T-cell (primary cell): ENCODE measurements around the gene TMEM151B. TPM values are rescaled to one million over a fixed set of nuclear protein-coding genes. Genes with fewer than 3 reads are reported as not detected.

Experiments
- ATAC-seq, 4 experiments: fragments of 200-7000 bp in 3 of 4; fragments of 150-1000 bp in 1 of 4; cut with Tn5 transposase; replicated peaks in 1 of 4; 1 replicate in 3 of 4; 2 replicates in 1 of 4; pipeline ENCODE4 v1.10.0; 2021; ENCODE audit warnings: moderate library complexity in 3 of 4, mild to moderate bottlenecking in 2 of 4, moderate number of reproducible peaks in 1 of 4
- CTCF ChIA-PET, 2 donors: fragments of 300-600 bp; sonication (Branson Sonifier 250); formaldehyde crosslinking; loops; one replicate each; lab custom pipeline; 2022; ENCODE audit warnings: antibody characterized with exemption in 2 of 2; lab: Charles Lee
- POLR2A ChIA-PET, 2 donors: fragments of 300-600 bp; sonication (Branson Sonifier 250); formaldehyde crosslinking; loops; one replicate each; lab custom pipeline; 2022; ENCODE audit warnings: antibody characterized with exemption in 2 of 2; lab: Charles Lee
- DNase-seq, 35 experiments: peaks; one replicate each; pipeline versions ENCODE4 v3.0.0 to v3.0.0-alpha.2; 2013 to 2023
- H3K27ac ChIP-seq: one replicate; pipeline ENCODE4 v1.5.1; 2013; ENCODE audit warnings: low read length
- H3K27me3 ChIP-seq, 2 experiments: replicated peaks in 1 of 2; 1 replicate in 1 of 2; 2 replicates in 1 of 2; pipeline versions ENCODE4 v1.6.1 to v1.7.0; 2013; ENCODE audit warnings: low read length in 1 of 2, mixed read lengths in 1 of 2; ENCODE audit not compliant: control insufficient read depth in 2 of 2, insufficient read depth in 2 of 2; ENCODE audit errors: extremely low read depth in 1 of 2
- H3K36me3 ChIP-seq, 2 donors: 1 replicate in 1 of 2; 2 replicates in 1 of 2; pipeline versions ENCODE4 v1.6.1 to v1.7.0; 2013; ENCODE audit warnings: low read length in 1 of 2; ENCODE audit not compliant: control insufficient read depth in 2 of 2, insufficient read depth in 1 of 2; ENCODE audit errors: extremely low read depth in 1 of 2
- H3K4me1 ChIP-seq, 2 experiments: 1 replicate in 1 of 2; 2 replicates in 1 of 2; pipeline versions ENCODE4 v1.6.1 to v1.7.0; 2013; ENCODE audit warnings: low read length in 2 of 2, mixed read lengths in 1 of 2; ENCODE audit not compliant: insufficient read depth in 2 of 2, control insufficient read depth in 1 of 2; ENCODE audit errors: extremely low read depth in 1 of 2
- H3K4me3 ChIP-seq, 2 donors: 1 replicate in 1 of 2; 2 replicates in 1 of 2; pipeline versions ENCODE4 v1.5.1 to v1.7.0; 2013; ENCODE audit warnings: mild to moderate bottlenecking in 2 of 2, low read length in 1 of 2, moderate library complexity in 1 of 2; ENCODE audit not compliant: control insufficient read depth in 1 of 2; ENCODE audit errors: extremely low read depth in 1 of 2
- H3K9me3 ChIP-seq: 2 replicates; pipeline ENCODE4 v1.7.0; 2013
- H3K27ac Mint-ChIP-seq, 2 donors: one replicate each; pipeline ENCODE4 v1.8.0; 2020 to 2021; ENCODE audit warnings: mild to moderate bottlenecking in 2 of 2, mixed read lengths in 2 of 2
- H3K27me3 Mint-ChIP-seq, 2 donors: one replicate each; pipeline ENCODE4 v1.8.0; 2021 to 2022; ENCODE audit warnings: mixed read lengths in 2 of 2
- H3K36me3 Mint-ChIP-seq: one replicate; pipeline ENCODE4 v1.8.0; 2021; ENCODE audit warnings: mixed read lengths
- H3K4me1 Mint-ChIP-seq, 3 donors: one replicate each; pipeline ENCODE4 v1.8.0; 2020 to 2022; ENCODE audit warnings: mixed read lengths in 3 of 3, mild to moderate bottlenecking in 1 of 3
- H3K4me3 Mint-ChIP-seq, 3 donors: one replicate each; pipeline ENCODE4 v1.8.0; 2020 to 2022; ENCODE audit warnings: mild to moderate bottlenecking in 3 of 3, mixed read lengths in 3 of 3, moderate library complexity in 3 of 3
- H3K9me3 Mint-ChIP-seq, 3 donors: one replicate each; pipeline ENCODE4 v1.8.0; 2020 to 2022; ENCODE audit warnings: mixed read lengths in 3 of 3
- WGBS: methylation state at CpG from one replicate; pipeline ENCODE4 v1.1.5; 2013; ENCODE audit warnings: missing lambda C conversion rate; ENCODE audit not compliant: insufficient coverage; 5-methylcytosine and 5-hydroxymethylcytosine counted together
- total RNA-seq, 35 experiments: library from RNA in 6 of 35; stranded (reverse) in 6 of 35; fragments of 120-200 nt in 1 of 35; gene quantifications; one replicate each; pipeline versions ENCODE4 v1.2.1 to v1.2.4 and lab custom pipeline; 2013 to 2026

The TMEM151B gene
- total RNA-seq, 5 donors from 2014 or later (not counting 1 experiment from before 2014, with no cell fraction given) = 0.13 to 0.18 (median 0.14) TPM; not detected in 2

- H3K27ac ChIP-seq = peak overlapping the region; percentile 95
- Mint-ChIP-seq H3K27me3 (no peaks in the 10 kb centered on the region), H3K27ac (peak overlapping the region; percentile 63 to 99), H3K4me1 (peaks cover 32 to 42% (median 36%) of the 10 kb centered on the region in 3 donors), H3K4me3 (peak overlapping the region; percentile 94 to 99 (median 98)), H3K9me3 (no peaks in the 10 kb centered on the region), H3K36me3 (peaks cover 23% of the 10 kb centered on the region)
- H3K4me1 ChIP-seq = peaks cover 9 to 26% of the 10 kb centered on the region in 2 experiments
- ATAC-seq (no peak), DNase-seq (no peak)
- 91% methylated on average over 5 of the region's 12 CpGs for WGBS
- ChIA-PET CTCF (interaction anchor here (0.6 to 2.4 kb wide), 4 partner anchors 11 to 380 kb away, joined by 3 to 9 read pairs (median 6); partner anchors contain the start of genes SLC29A1 (in 1 of the 2) and SLC35B2 (in 1 of the 2)), POLR2A (no interaction called here)
- H3K27me3 ChIP-seq = no peaks in the 10 kb centered on the region
- no peaks in the 10 kb centered on the region for H3K9me3 ChIP-seq
- peaks cover 5 to 22% of the 10 kb centered on the region in 2 donors for H3K36me3 ChIP-seq
- peak overlapping the region; percentile 69 to 99 for H3K4me3 ChIP-seq
These were observed 24.8 kb upstream of the TMEM151B start for GRCh38 chr6:44245391-44245911.

- H3K9me3 ChIP-seq = no peaks in the 10 kb centered on the region
- Mint-ChIP-seq H3K9me3 (no peaks in the 10 kb centered on the region), H3K4me3 (peak overlapping the region; percentile 94 to 99 (median 98)), H3K36me3 (peaks cover 29% of the 10 kb centered on the region), H3K27me3 (no peaks in the 10 kb centered on the region), H3K4me1 (peaks cover 37 to 48% (median 39%) of the 10 kb centered on the region in 3 donors), H3K27ac (peak overlapping the region; percentile 98 to 99)
- ChIA-PET POLR2A (interaction anchor here (0.5 to 2.3 kb wide), 6 partner anchors 9 to 1317 kb away, joined by 3 to 28 read pairs (median 6); partner anchors contain the start of genes CNPY3 (in 1 of the 2), SLC35B2 (in 1 of the 2) and VEGFA (in 1 of the 2)), CTCF (interaction anchor here (0.6 to 2.4 kb wide), 5 partner anchors 8 to 143 kb away, joined by 3 to 9 read pairs (median 5); partner anchors contain the start of genes SLC29A1 (in 1 of the 2) and SLC35B2 (in 1 of the 2))
- peak; percentile 51 to 55 (median 54) for ATAC-seq
- H3K4me1 ChIP-seq = peaks cover 9 to 26% of the 10 kb centered on the region in 2 experiments
- DNase-seq = peak; percentile 46 to 88 (median 67)
- peak overlapping the region; percentile 69 to 99 for H3K4me3 ChIP-seq
- H3K27me3 ChIP-seq = no peaks in the 10 kb centered on the region
- 4% methylated on average over 34 of the region's 62 CpGs for WGBS
- H3K27ac ChIP-seq = peak overlapping the region; percentile 95
- H3K36me3 ChIP-seq = peaks cover 5 to 29% of the 10 kb centered on the region in 2 donors
These were observed 24.2 kb upstream of the TMEM151B start for GRCh38 chr6:44245912-44246662.

- Histone ChIP-seq H3K27ac (peak within 1 kb of the TSS; percentile 95), H3K4me1 (peaks cover 9 to 26% of the 10 kb centered on the region in 2 experiments), H3K4me3 (peak within 1 kb of the TSS; percentile 69 to 99), H3K36me3 (peaks cover 5 to 36% of the 10 kb centered on the region in 2 donors), H3K27me3 (no peaks in the 10 kb centered on the region), H3K9me3 (no peaks in the 10 kb centered on the region)
- Mint-ChIP-seq H3K27me3 (no peaks in the 10 kb centered on the region), H3K36me3 (peaks cover 36% of the 10 kb centered on the region), H3K4me1 (peaks cover 44 to 54% (median 45%) of the 10 kb centered on the region in 3 donors), H3K4me3 (peak within 1 kb of the TSS; percentile 94 to 99 (median 98)), H3K9me3 (no peaks in the 10 kb centered on the region), H3K27ac (peak within 1 kb of the TSS; percentile 98 to 99)
- DNase-seq (peak; percentile 86 to 98 (median 95)), ATAC-seq (peak; percentile 78 to 83 (median 81))
- ChIA-PET POLR2A (interaction anchor here (0.5 to 2.3 kb wide), 8 partner anchors 9 to 1318 kb away, joined by 3 to 28 read pairs (median 6); partner anchors contain the start of genes CNPY3 (in 1 of the 2), MYMX (in 1 of the 2), SLC35B2 (in 1 of the 2) and VEGFA (in 1 of the 2)), CTCF (interaction anchor here (0.6 to 2.4 kb wide), 7 partner anchors 9 to 717 kb away, joined by 3 to 9 read pairs (median 4); partner anchors contain the start of genes SLC29A1 (in 1 of the 2) and SLC35B2 (in 1 of the 2))
- WGBS = 0% methylated on average over 11 of the region's 34 CpGs
These were observed 23.4 kb upstream of the TMEM151B start, which contains the start of gene HSP90AB1 for GRCh38 chr6:44246663-44247337. Gene HSP90AB1 (plus strand): TSS chr6:44247101. CDS start chr6:44248630, 1,529 bp downstream.

- peaks cover 50 to 60% (median 50%) of the 10 kb centered on the region in 3 donors for H3K4me1 Mint-ChIP-seq
- H3K27ac Mint-ChIP-seq = peak overlapping the region; percentile 98 to 99
- peak overlapping the region; percentile 94 to 99 (median 98) for H3K4me3 Mint-ChIP-seq
- H3K9me3 Mint-ChIP-seq = no peaks in the 10 kb centered on the region
- ATAC-seq = peak; percentile 53 to 70 (median 65)
- CTCF ChIA-PET = interaction anchor here (0.6 to 2.4 kb wide), 8 partner anchors 9 to 718 kb away, joined by 3 to 9 read pairs (median 6); partner anchors contain the start of genes SLC29A1 (in 1 of the 2) and SLC35B2 (in 1 of the 2)
- Histone ChIP-seq H3K36me3 (peaks cover 8 to 44% of the 10 kb centered on the region in 2 donors), H3K27ac (peak overlapping the region; percentile 95), H3K9me3 (no peaks in the 10 kb centered on the region), H3K27me3 (no peaks in the 10 kb centered on the region), H3K4me3 (peak overlapping the region; percentile 69 to 99), H3K4me1 (peaks cover 9 to 26% of the 10 kb centered on the region in 2 experiments)
- WGBS = under 1% methylated on average over 42 of the region's 52 CpGs
- peak; percentile 72 to 91 (median 84) for DNase-seq
- no peaks in the 10 kb centered on the region for H3K27me3 Mint-ChIP-seq
- peaks cover 43% of the 10 kb centered on the region for H3K36me3 Mint-ChIP-seq
- POLR2A ChIA-PET = interaction anchor here (0.6 to 2.3 kb wide), 8 partner anchors 9 to 1318 kb away, joined by 3 to 28 read pairs (median 6); partner anchors contain the start of genes SLC35B2 (in 2 of the 2), CNPY3 (in 1 of the 2) and MYMX (in 1 of the 2)
These were observed 22.6 kb upstream of the TMEM151B start for GRCh38 chr6:44247338-44248302.

- Histone ChIP-seq H3K36me3 (peaks cover 8 to 53% of the 10 kb centered on the region in 2 donors), H3K4me3 (peak overlapping the region; percentile 35 to 69), H3K27me3 (no peaks in the 10 kb centered on the region), H3K4me1 (peaks cover 9 to 29% of the 10 kb centered on the region in 2 experiments), H3K9me3 (no peaks in the 10 kb centered on the region), H3K27ac (peak overlapping the region; percentile 95)
- ChIA-PET CTCF (interaction anchor here in 1 of 2 donors (1.0 to 1.4 kb wide), 3 partner anchors 8 to 16 kb away, joined by 5 to 6 read pairs (median 6); partner anchors contain the start of gene SLC35B2), POLR2A (interaction anchor here (1.3 to 2.3 kb wide), 2 partner anchors 8 kb away, joined by 7 to 28 read pairs; partner anchors contain the start of gene SLC35B2 (in 2 of the 2))
- Mint-ChIP-seq H3K4me3 (peak overlapping the region; percentile 94 to 99 (median 98)), H3K9me3 (no peaks in the 10 kb centered on the region), H3K4me1 (peaks cover 58 to 69% (median 59%) of the 10 kb centered on the region in 3 donors), H3K36me3 (peaks cover 53% of the 10 kb centered on the region), H3K27ac (peak overlapping the region; percentile 98 to 99), H3K27me3 (no peaks in the 10 kb centered on the region)
- DNase-seq (no peak), ATAC-seq (no peak)
- no CpG with 5 or more reads among the region's 1 CpG for WGBS
These were observed 21.7 kb upstream of the TMEM151B start for GRCh38 chr6:44248579-44248978.
